ENCODE data around the gene TNFRSF19.
A peak's percentile ranks its signal among the peaks of the same experiment; 100 is the strongest.
"Not testable (repeated sequence)": the region's sequence is repeated elsewhere in the genome, so short reads cannot be mapped to it uniquely, and the experiment has no call there.

The TNFRSF19 gene

GRCh38 chr13:23673867-23674605, 103.8 kb downstream of the TNFRSF19 start:
- H3K4me3 ChIP-seq (replicated peaks in 1 of 2; ENCODE audit: low read depth in 2 of 2, low read length in 2 of 2): no peak overlapping the region
- no peak for DNase-seq (ENCODE audit: low read depth in 2 of 2)
- no peak for TF ChIP-seq CTCF (IDR thresholded peaks at IDR 0.05; ENCODE audit: low read depth, low read length)

GRCh38 chr13:23674795-23675640, 104.8 kb downstream of the TNFRSF19 start:
- H3K4me3 ChIP-seq (replicated peaks in 1 of 2; ENCODE audit: low read depth in 2 of 2, low read length in 2 of 2): no peak overlapping the region
- peak; percentile 52 to 95 for DNase-seq (ENCODE audit: low read depth in 2 of 2)
- TF ChIP-seq CTCF (IDR thresholded peaks at IDR 0.05; ENCODE audit: low read depth, low read length): no peak

- not testable (repeated sequence) for DNase-seq (ENCODE audit: low read depth in 2 of 2); H3K4me3 ChIP-seq (replicated peaks in 1 of 2; ENCODE audit: low read depth in 2 of 2, low read length in 2 of 2)
These were observed 107.6 kb downstream of the TNFRSF19 start for GRCh38 chr13:23677679-23678288.

- no peak for DNase-seq (ENCODE audit: low read depth in 2 of 2)
- no peak for TF ChIP-seq CTCF (IDR thresholded peaks at IDR 0.05; ENCODE audit: low read depth, low read length)
- H3K4me3 ChIP-seq (replicated peaks in 1 of 2; ENCODE audit: low read depth in 2 of 2, low read length in 2 of 2): no peak overlapping the region
These were observed 108.6 kb downstream of the TNFRSF19 start for GRCh38 chr13:23678795-23679194.

- TF ChIP-seq CTCF (IDR thresholded peaks at IDR 0.05; ENCODE audit: low read depth, low read length): no peak
- H3K4me3 ChIP-seq (replicated peaks in 1 of 2; ENCODE audit: low read depth in 2 of 2, low read length in 2 of 2): no peak overlapping the region
- DNase-seq (ENCODE audit: low read depth in 2 of 2): peak in 1 of 2 donors; percentile 78
These were observed 109.0 kb downstream of the TNFRSF19 start for GRCh38 chr13:23679220-23679619.

- TF ChIP-seq CTCF (IDR thresholded peaks at IDR 0.05; ENCODE audit: low read depth, low read length): no peak
- peak; percentile 72 to 73 for DNase-seq (ENCODE audit: low read depth in 2 of 2)
- no peak overlapping the region for H3K4me3 ChIP-seq (replicated peaks in 1 of 2; ENCODE audit: low read depth in 2 of 2, low read length in 2 of 2)
These were observed 110.8 kb downstream of the TNFRSF19 start for GRCh38 chr13:23680845-23681669.
